IMR-90 (cell line): Measurements from ENCODE around the gene ARHGEF17. TPM values are rescaled to one million over a fixed set of nuclear protein-coding genes. Genes with fewer than 3 reads are reported as not detected.

Experiments used
- ATAC-seq: fragments of 200-7000 bp; cut with Tn5 transposase; 2 replicates; pipeline ENCODE4 v1.9.1; 2020; ENCODE audit warnings: low read depth, mild to moderate bottlenecking, moderate library complexity
- BruUV-seq: library from RNA; stranded (reverse); fragments of 400-500 nt; replicated peaks from 2 replicates; lab custom pipeline; 2021; lab: Mats Ljungman, UMichigan
- CTCF ChIA-PET: fragments of 300-600 bp; formaldehyde crosslinking; extraction: SDS; loops from one replicate; lab custom pipeline; 2021; ENCODE audit warnings: antibody characterized with exemption; lab: Yijun Ruan, JAX
- POLR2A ChIA-PET: fragments of 300-600 bp; sonication (Branson Sonifier 250); formaldehyde crosslinking; loops from one replicate; lab custom pipeline; 2022; ENCODE audit warnings: antibody characterized with exemption; ENCODE audit not compliant: unreplicated experiment; lab: Charles Lee
- DNase-seq: peaks from one replicate; pipeline ENCODE4 v3.0.0; 2013
- H2AFZ ChIP-seq: replicated peaks from 2 replicates; pipeline ENCODE3; 2013; ENCODE audit warnings: low read length, mild to moderate bottlenecking; ENCODE audit not compliant: poor library complexity
- H2AK5ac ChIP-seq: 2 replicates; pipeline ENCODE4 v1.6.1; 2013; ENCODE audit warnings: low read depth, low read length, inconsistent platforms
- H2AK9ac ChIP-seq: replicated peaks from 2 replicates; pipeline ENCODE3; 2013; ENCODE audit warnings: mild to moderate bottlenecking, low read depth, low read length, moderate library complexity; ENCODE audit not compliant: poor library complexity
- H2BK120ac ChIP-seq: 2 replicates; pipeline ENCODE4 v1.6.1; 2013; ENCODE audit warnings: low read depth, low read length, inconsistent platforms
- H2BK15ac ChIP-seq: 3 replicates; pipeline ENCODE4 v1.6.1; 2013; ENCODE audit warnings: low read depth, low read length, inconsistent platforms
- H2BK20ac ChIP-seq: 2 replicates; pipeline ENCODE4 v1.6.1; 2013; ENCODE audit warnings: low read depth, mild to moderate bottlenecking, inconsistent platforms, low read length, moderate library complexity
- H2BK5ac ChIP-seq: 2 replicates; pipeline ENCODE4 v1.6.1; 2013; ENCODE audit warnings: mild to moderate bottlenecking, low read depth, low read length, inconsistent platforms; ENCODE audit not compliant: poor library complexity, severe bottlenecking
- H3K14ac ChIP-seq: replicated peaks from 2 replicates; pipeline ENCODE4 v1.6.1; 2013; ENCODE audit warnings: low read depth, low read length, inconsistent platforms
- H3K18ac ChIP-seq: 2 replicates; pipeline ENCODE4 v1.6.1; 2013; ENCODE audit warnings: low read depth, low read length, control low read depth
- H3K23ac ChIP-seq: 2 replicates; pipeline ENCODE4 v1.6.1; 2013; ENCODE audit warnings: low read depth, low read length, inconsistent platforms
- H3K27ac ChIP-seq: 2 replicates; pipeline ENCODE4 v1.5.1; 2013; ENCODE audit warnings: mild to moderate bottlenecking, control low read depth, low read length; ENCODE audit not compliant: insufficient read depth
- H3K27me3 ChIP-seq: 2 replicates; pipeline ENCODE4 v1.6.1; 2013; ENCODE audit warnings: low read length; ENCODE audit not compliant: control insufficient read depth, insufficient read depth
- H3K36me3 ChIP-seq: 2 replicates; pipeline ENCODE4 v1.6.1; 2013; ENCODE audit warnings: low read length, mixed read lengths; ENCODE audit not compliant: control insufficient read depth, insufficient read depth
- H3K4ac ChIP-seq: 2 replicates; pipeline ENCODE4 v1.6.1; 2013; ENCODE audit warnings: low read depth, low read length, inconsistent platforms
- H3K4me1 ChIP-seq: 2 replicates; pipeline ENCODE4 v1.6.1; 2013; ENCODE audit warnings: low read length, mixed read lengths; ENCODE audit not compliant: control insufficient read depth, insufficient read depth
- H3K4me2 ChIP-seq: 2 replicates; pipeline ENCODE4 v1.6.1; 2013; ENCODE audit warnings: low read depth, mild to moderate bottlenecking, control low read depth, low read length, moderate library complexity
- H3K4me3 ChIP-seq: 2 replicates; pipeline ENCODE4 v1.5.1; 2013; ENCODE audit warnings: low read depth, mild to moderate bottlenecking, control low read depth, low read length, moderate library complexity; ENCODE audit not compliant: insufficient read depth
- H3K56ac ChIP-seq: 2 replicates; pipeline ENCODE4 v1.6.1; 2013; ENCODE audit warnings: low read length, inconsistent platforms; ENCODE audit not compliant: insufficient read depth; ENCODE audit errors: extremely low read depth
- H3K79me1 ChIP-seq, 2 experiments: 2 replicates each; pipeline ENCODE4 v1.6.1; 2013; ENCODE audit warnings: low read length in 2 of 2, inconsistent platforms in 1 of 2, low read depth in 1 of 2
- H3K9ac ChIP-seq: 2 replicates; pipeline ENCODE4 v1.6.1; 2013; ENCODE audit warnings: low read depth, low read length, control low read depth
- H3K9me1 ChIP-seq: 2 replicates; pipeline ENCODE4 v1.6.1; 2013; ENCODE audit warnings: low read length, inconsistent platforms; ENCODE audit not compliant: insufficient read depth
- H3K9me3 ChIP-seq: 2 replicates; pipeline ENCODE4 v1.6.1; 2013; ENCODE audit warnings: low read length; ENCODE audit not compliant: control insufficient read depth, insufficient read depth
- H4K20me1 ChIP-seq: 2 replicates; pipeline ENCODE4 v1.6.1; 2013; ENCODE audit warnings: low read length, inconsistent platforms; ENCODE audit not compliant: insufficient read depth
- H4K5ac ChIP-seq: 2 replicates; pipeline ENCODE4 v1.6.1; 2013; ENCODE audit warnings: mild to moderate bottlenecking, low read depth, low read length, control low read depth
- H4K8ac ChIP-seq, 2 experiments: 2 replicates each; pipeline ENCODE4 v1.6.1; 2013; ENCODE audit warnings: low read depth in 2 of 2, low read length in 2 of 2, control low read depth in 1 of 2, inconsistent platforms in 1 of 2
- H4K91ac ChIP-seq: 2 replicates; pipeline ENCODE4 v1.6.1; 2013; ENCODE audit warnings: low read depth, low read length, inconsistent platforms; ENCODE audit not compliant: insufficient read depth
- BHLHE40 ChIP-seq: fragments of 150-350 bp; IDR thresholded peaks from 2 replicates; pipeline ENCODE4 v1.6.1; 2016; ENCODE audit warnings: mild to moderate bottlenecking, low read depth, low read length
- CEBPB ChIP-seq: IDR thresholded peaks from 2 replicates; pipeline ENCODE4 v1.6.1; 2012; ENCODE audit warnings: low read depth, low read length, improper control_type of control experiment
- MAZ ChIP-seq: IDR thresholded peaks from 2 replicates; pipeline ENCODE4 v1.6.1; 2012; ENCODE audit warnings: low read depth, mild to moderate bottlenecking, low read length, improper control_type of control experiment, moderate library complexity, borderline replicate concordance
- MXI1 ChIP-seq: IDR thresholded peaks from 2 replicates; pipeline ENCODE4 v1.6.1; 2012; ENCODE audit warnings: low read depth, mild to moderate bottlenecking, low read length, moderate library complexity, borderline replicate concordance
- NFE2L2 ChIP-seq: fragments of 150-350 bp; IDR thresholded peaks from 2 replicates; pipeline ENCODE4 v1.6.1; 2016; ENCODE audit warnings: low read depth, mild to moderate bottlenecking, low read length
- POLR2A ChIP-seq: IDR thresholded peaks from 2 replicates; pipeline ENCODE4 v1.6.1; 2012; ENCODE audit warnings: mild to moderate bottlenecking, low read depth, low read length
- RAD21 ChIP-seq: IDR thresholded peaks from 2 replicates; pipeline ENCODE4 v1.6.1; 2012; ENCODE audit warnings: low read length, improper control_type of control experiment
- RCOR1 ChIP-seq: IDR thresholded peaks from 2 replicates; pipeline ENCODE4 v1.6.1; 2012; ENCODE audit warnings: mild to moderate bottlenecking, low read length, improper control_type of control experiment; ENCODE audit not compliant: insufficient replicate concordance
- RFX5 ChIP-seq: IDR thresholded peaks from 2 replicates; pipeline ENCODE4 v1.8.0; 2012; ENCODE audit warnings: low read depth, mild to moderate bottlenecking, low read length, moderate library complexity
- USF2 ChIP-seq: fragments of 150-350 bp; IDR thresholded peaks from 2 replicates; pipeline ENCODE4 v1.6.1; 2017; ENCODE audit warnings: mild to moderate bottlenecking, antibody characterized with exemption, low read length, low read depth
- WGBS, 2 experiments: methylation state at CpG; one replicate each; pipeline versions ENCODE4 v1.1.5 to v1.1.7; 2013; ENCODE audit warnings: missing lambda C conversion rate in 2 of 2; ENCODE audit not compliant: insufficient read length in 1 of 2; ENCODE audit errors: extremely low coverage in 2 of 2; 5-methylcytosine and 5-hydroxymethylcytosine counted together
- dilution Hi-C: fragments of 300-500 bp; cut with HindIII; formaldehyde crosslinking; loops from one replicate; pipeline ENCODE4 v1.14.3; 2018; ENCODE audit warnings: low sequenced_read_pairs; ENCODE audit not compliant: unreplicated experiment
- in situ Hi-C: fragments of 300-500 bp; cut with MboI; formaldehyde crosslinking; loops from 3 replicates; pipeline ENCODE4 v1.14.3; 2019; ENCODE audit warnings: low sequenced_read_pairs, inconsistent platforms, mixed read lengths
- intact Hi-C: fragments of 100-400 bp; cut with micrococcal nuclease; formaldehyde crosslinking; loops from 2 replicates; pipeline ENCODE4 v1.10.0; 2022
- polyA plus RNA-seq, 3 experiments: library from polyadenylated mRNA; depleted of rRNA; stranded (reverse); fragments of >200 nt; gene quantifications; 2 replicates each; pipeline ENCODE4 v1.2.3, GENCODE V29; 2012; ENCODE audit warnings: low replicate concordance in 1 of 3
- total RNA-seq: library from RNA; depleted of rRNA; stranded (reverse); fragments of >200 nt; gene quantifications from 2 replicates; pipeline ENCODE4 v1.2.3, GENCODE V29; 2012

Gene ARHGEF17
- total and polyA plus RNA-seq, 2 of the 4 experiments (the other 2 are of a cell fraction) = 21.7 to 97.7 TPM

GRCh38 chr11:73287400-73288101, 20.5 kb upstream of the ARHGEF17 start:
- H3K4me2 ChIP-seq = no peak overlapping the region
- 100% methylated on average over 3 of the region's 10 CpGs; no CpG with 5 or more reads in 1 of the 2 experiments for WGBS, 2 experiments
- no TSS peak for BruUV-seq

More at GRCh38 chr11:73287400-73288101, 20.5 kb upstream of the ARHGEF17 start:
- no peak for ATAC-seq
- no peak overlapping the region for H3K9ac ChIP-seq
- no peak overlapping the region for H3K18ac ChIP-seq
- ChIA-PET POLR2A (no interaction called here), CTCF (interaction anchor here (0.6 to 1.1 kb wide), 3 partner anchors 15 to 593 kb away, joined by 3 to 4 read pairs (median 3); partner anchors contain the start of gene P2RY6)
- H4K20me1 ChIP-seq = no peaks in the 10 kb centered on the region
- H4K91ac ChIP-seq = no peak overlapping the region
- no peak overlapping the region for H3K56ac ChIP-seq
- H2AK9ac ChIP-seq = no peak overlapping the region
- dilution Hi-C loops = no loop called here
- in situ Hi-C loops = loop anchor here (5.0 to 10.0 kb wide), 3 partner anchors 100 to 563 kb away; no protein-coding TSS in a partner anchor
- H3K27me3 ChIP-seq = peaks cover 6% of the 10 kb centered on the region; the same call in 1 of the 2 replicates
- no peak overlapping the region for H2AK5ac ChIP-seq
- no peaks in the 10 kb centered on the region for H3K9me3 ChIP-seq
- H3K9me1 ChIP-seq = peaks cover 6% of the 10 kb centered on the region
- no peak overlapping the region for H4K5ac ChIP-seq
- no peak overlapping the region for H3K14ac ChIP-seq
- no peak for DNase-seq
- intact Hi-C loops = loop anchor here (2.0 to 5.0 kb wide), 2 partner anchors 457 to 560 kb away; no protein-coding TSS in a partner anchor
- peaks cover 8% of the 10 kb centered on the region for H3K4me1 ChIP-seq
- H2BK20ac ChIP-seq = no peak overlapping the region
- no peak overlapping the region for H2BK15ac ChIP-seq
- no peak overlapping the region for H4K8ac ChIP-seq
- H2BK120ac ChIP-seq = no peak overlapping the region
- H3K4me3 ChIP-seq = no peak overlapping the region
- no peaks in the 10 kb centered on the region for H3K36me3 ChIP-seq
- no peak overlapping the region for H3K27ac ChIP-seq
- H3K4ac ChIP-seq = no peak overlapping the region
- H3K23ac ChIP-seq = no peak overlapping the region
- H2BK5ac ChIP-seq = no peak overlapping the region
- no peak overlapping the region for H2AFZ ChIP-seq
- no peak for TF ChIP-seq POLR2A
- no peak for TF ChIP-seq RCOR1
- TF ChIP-seq BHLHE40 = no peak
- no peak for TF ChIP-seq NFE2L2
- TF ChIP-seq USF2 = no peak
- no peak for TF ChIP-seq RFX5
- TF ChIP-seq MXI1 = no peak
- TF ChIP-seq RAD21 = no peak
- TF ChIP-seq CEBPB = no peak
- TF ChIP-seq MAZ = no peak
- H3K79me1 ChIP-seq = no peaks in the 10 kb centered on the region
